Vagina (tissue), 2 donors: ENCODE results near the gene SPEF1.

Source experiments
- POLR2A ChIP-seq, 2 donors: fragments of 450-650 bp; IDR thresholded peaks; one replicate each; pipeline ENCODE4 v1.6.1; 2017; ENCODE audit warnings: antibody characterized with exemption in 2 of 2, mild to moderate bottlenecking in 2 of 2, moderate library complexity in 2 of 2
- POLR2AphosphoS5 ChIP-seq, 2 donors: sonication (generic); formaldehyde crosslinking; IDR thresholded peaks; one replicate each; pipeline ENCODE4 v1.9.0; 2017; ENCODE audit warnings: antibody characterized with exemption in 2 of 2, mild to moderate bottlenecking in 2 of 2, low read depth in 1 of 2; ENCODE audit not compliant: insufficient read depth in 1 of 2
- TF ChIP-seq, protein P1 (sequence below), 3 experiments: fragments of 450-650 bp in 2 of 3; fragments of 200-600 bp in 1 of 3; sonication (generic) in 1 of 3; IDR thresholded peaks; one replicate each; pipeline ENCODE4 v1.5.1; 2017 to 2019; ENCODE audit warnings: antibody characterized with exemption in 3 of 3, mild to moderate bottlenecking in 2 of 3, moderate library complexity in 2 of 3

DNA sequence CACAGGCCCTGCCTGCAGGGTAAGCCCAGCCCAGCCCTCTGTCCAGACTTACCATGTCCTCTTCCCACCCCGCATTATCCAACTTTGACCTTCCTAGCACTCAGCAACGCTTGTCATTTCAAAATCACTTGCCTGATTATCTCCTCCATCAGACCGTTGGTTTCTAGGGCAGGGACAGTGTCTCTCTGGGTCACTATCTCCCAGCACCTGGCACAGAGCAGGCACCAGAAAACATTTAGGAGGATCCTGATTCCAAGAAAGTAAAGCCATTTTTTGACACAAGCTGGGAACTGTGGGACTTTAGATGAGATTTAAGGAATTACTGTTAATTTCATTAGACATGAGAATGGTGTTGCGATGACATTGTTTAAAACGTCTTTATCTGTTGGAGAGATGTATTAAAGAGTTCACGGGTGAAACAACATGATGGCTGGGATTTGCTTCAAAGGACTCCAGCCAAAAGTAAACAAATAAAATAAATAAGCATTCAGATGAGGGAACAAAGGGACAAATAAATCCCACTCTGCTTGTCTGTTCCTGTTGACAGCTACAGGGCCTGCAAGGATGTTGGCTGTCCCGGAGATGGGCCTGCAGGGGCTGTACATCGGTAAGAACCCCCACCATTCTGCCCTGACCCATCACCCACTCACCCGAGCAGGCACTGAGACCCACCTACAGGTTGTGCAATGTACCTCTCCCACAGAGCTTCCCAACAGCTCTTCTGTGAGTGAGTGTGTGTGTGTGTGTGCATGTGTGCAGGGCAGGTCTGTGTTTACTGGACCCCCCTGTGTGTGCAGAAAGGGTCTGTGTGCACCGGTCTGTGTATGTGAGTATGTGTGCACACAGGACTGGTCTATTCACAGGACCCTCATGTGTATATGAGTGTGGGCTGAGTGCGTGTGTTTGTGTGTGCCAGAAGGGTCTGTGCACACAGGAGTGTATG, 42.9 kb downstream of the SPEF1 start:
- TF ChIP-seq, protein P1, sequence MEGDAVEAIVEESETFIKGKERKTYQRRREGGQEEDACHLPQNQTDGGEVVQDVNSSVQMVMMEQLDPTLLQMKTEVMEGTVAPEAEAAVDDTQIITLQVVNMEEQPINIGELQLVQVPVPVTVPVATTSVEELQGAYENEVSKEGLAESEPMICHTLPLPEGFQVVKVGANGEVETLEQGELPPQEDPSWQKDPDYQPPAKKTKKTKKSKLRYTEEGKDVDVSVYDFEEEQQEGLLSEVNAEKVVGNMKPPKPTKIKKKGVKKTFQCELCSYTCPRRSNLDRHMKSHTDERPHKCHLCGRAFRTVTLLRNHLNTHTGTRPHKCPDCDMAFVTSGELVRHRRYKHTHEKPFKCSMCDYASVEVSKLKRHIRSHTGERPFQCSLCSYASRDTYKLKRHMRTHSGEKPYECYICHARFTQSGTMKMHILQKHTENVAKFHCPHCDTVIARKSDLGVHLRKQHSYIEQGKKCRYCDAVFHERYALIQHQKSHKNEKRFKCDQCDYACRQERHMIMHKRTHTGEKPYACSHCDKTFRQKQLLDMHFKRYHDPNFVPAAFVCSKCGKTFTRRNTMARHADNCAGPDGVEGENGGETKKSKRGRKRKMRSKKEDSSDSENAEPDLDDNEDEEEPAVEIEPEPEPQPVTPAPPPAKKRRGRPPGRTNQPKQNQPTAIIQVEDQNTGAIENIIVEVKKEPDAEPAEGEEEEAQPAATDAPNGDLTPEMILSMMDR (IDR thresholded peaks at IDR 0.05): no peak
- TF ChIP-seq POLR2AphosphoS5 (IDR thresholded peaks at IDR 0.05; ENCODE audit: insufficient read depth in 1 of 2, low read depth in 1 of 2) (no peak), POLR2A (IDR thresholded peaks at IDR 0.05) (no peak)
